ENCODE data around the gene TMEM229B. TPM values are rescaled to one million over a fixed set of nuclear protein-coding genes. Genes with fewer than 3 reads are reported as not detected.

TMEM229B gene
- total RNA-seq, 5 donors from 2014 or later (not counting 1 experiment from before 2014, with no cell fraction given), result 19.0 to 41.7 (median 32.3) TPM

DNA sequence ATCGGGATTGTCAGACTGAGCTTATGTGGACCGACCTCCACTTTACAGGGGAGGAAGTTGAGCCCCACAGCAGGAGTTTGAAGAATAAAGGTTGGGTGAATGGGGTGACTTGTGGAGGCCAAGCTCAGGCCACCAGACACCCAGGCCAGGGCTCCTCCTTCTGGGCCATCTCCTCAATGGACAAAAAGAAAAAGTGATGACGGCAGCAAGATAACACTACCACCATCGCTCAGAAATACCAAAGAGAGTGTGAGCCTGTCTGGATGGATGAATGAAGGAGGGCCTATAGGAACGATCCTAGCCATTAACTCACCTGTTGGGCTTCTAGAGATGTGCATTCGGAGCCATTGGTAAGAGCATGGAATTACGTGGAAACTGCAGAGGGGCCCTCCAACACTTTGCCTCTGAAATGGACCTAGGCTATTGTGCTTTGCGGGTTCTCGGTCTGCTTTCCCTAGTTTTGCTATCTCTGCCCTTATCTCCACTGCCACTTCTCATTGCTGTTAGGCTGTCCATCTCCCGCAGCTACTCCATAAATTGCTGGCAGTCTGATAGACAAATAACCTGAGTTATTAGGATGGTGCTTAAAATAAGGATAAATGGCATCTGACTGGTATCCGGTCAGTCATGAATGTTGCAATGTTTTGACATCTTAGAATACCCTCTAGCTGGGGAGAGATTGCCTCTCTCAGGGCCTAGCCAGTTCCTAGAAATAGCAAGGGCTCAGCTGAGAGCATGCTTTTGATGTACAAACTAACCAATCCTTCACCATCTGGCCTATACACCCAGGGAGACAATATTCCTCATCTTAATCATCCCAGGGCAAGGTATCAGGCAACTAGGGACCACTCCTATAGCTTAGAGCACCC is 66.9 kb downstream of the TMEM229B start:
- no peaks in the 10 kb centered on the region for H3K9me3 Mint-ChIP-seq
- H3K36me3 Mint-ChIP-seq, result no peaks in the 10 kb centered on the region
- ATAC-seq (replicated peaks in 1 of 4) (no peak), DNase-seq (no peak)
- H3K4me3 Mint-ChIP-seq, result no peak overlapping the region
- H3K4me1 Mint-ChIP-seq, result peaks cover 0 to 1% (median 0%) of the 10 kb centered on the region in 3 donors
- H3K4me3 ChIP-seq (ENCODE audit: control insufficient read depth in 1 of 2, extremely low read depth in 1 of 2, low read length in 1 of 2), result no peak overlapping the region
- no peaks in the 10 kb centered on the region for H3K36me3 ChIP-seq (ENCODE audit: control insufficient read depth in 2 of 2, extremely low read depth in 1 of 2, insufficient read depth in 1 of 2, low read length in 1 of 2)
- H3K4me1 ChIP-seq (ENCODE audit: control insufficient read depth in 1 of 2, extremely low read depth in 1 of 2, insufficient read depth in 2 of 2, low read length in 2 of 2), result no peaks in the 10 kb centered on the region
- no peak overlapping the region for H3K27ac Mint-ChIP-seq
- ChIA-PET CTCF (interaction anchor here (0.8 to 1.2 kb wide), 3 partner anchors 149 to 283 kb away, joined by 3 to 5 read pairs (median 3); no protein-coding TSS in a partner anchor), POLR2A (no interaction called here)
- 95% methylated on average over 7 of the region's 11 CpGs for WGBS (ENCODE audit: insufficient coverage)
- no peak overlapping the region for H3K27ac ChIP-seq (ENCODE audit: low read length)
- H3K9me3 ChIP-seq, result no peaks in the 10 kb centered on the region
- H3K27me3 ChIP-seq (replicated peaks in 1 of 2; ENCODE audit: control insufficient read depth in 2 of 2, extremely low read depth in 1 of 2, insufficient read depth in 2 of 2, low read length in 1 of 2), result peaks cover 0 to 35% of the 10 kb centered on the region in 2 experiments
- H3K27me3 Mint-ChIP-seq, result peaks cover 11 to 14% of the 10 kb centered on the region in 2 donors

Other genes starting within 250 kb of the TMEM229B start
- 10 to 100 TPM; 12.0 to 14.9 (median 14.1) TPM for gene PALS1, start 247.3 kb downstream of the TMEM229B start, total RNA-seq
- 10 to 100 TPM; 20.9 to 31.1 (median 24.5) TPM for gene ATP6V1D, start 128.9 kb downstream of the TMEM229B start, total RNA-seq
- gene EIF2S1, start 128.4 kb downstream of the TMEM229B start, total RNA-seq, result 10 to 100 TPM; 38.8 to 66.0 (median 57.0) TPM
- gene PLEK2, start 76.6 kb downstream of the TMEM229B start, total RNA-seq, result 1 to 10 TPM in 4 of 5 donors, under 1 TPM in 1; 0.79 to 4.0 (median 3.5) TPM
- 1 to 10 TPM in 1 of 5 donors, under 1 TPM in 4; 0.20 to 1.0 (median 0.58) TPM for gene PLEKHH1, start 44.6 kb upstream of the TMEM229B start, total RNA-seq
- gene PIGH, start 111.5 kb upstream of the TMEM229B start, total RNA-seq, result 10 to 100 TPM; 28.7 to 46.8 (median 35.1) TPM
- gene ARG2, start 131.2 kb upstream of the TMEM229B start, total RNA-seq, result 1 to 10 TPM in 3 of 5 donors, under 1 TPM in 2; 0.62 to 2.6 (median 1.1) TPM
- 10 to 100 TPM; 41.6 to 66.9 (median 54.7) TPM for gene VTI1B, start 185.9 kb upstream of the TMEM229B start, total RNA-seq
- gene RDH11, start 207.0 kb upstream of the TMEM229B start, total RNA-seq, result 10 to 100 TPM; 26.1 to 44.2 (median 40.0) TPM
- gene RDH12, start 213.2 kb upstream of the TMEM229B start, total RNA-seq, result not detected